ENCODE results near the gene GLIS2.

GLIS2 gene

GRCh38 chr16:4313563-4314531 is 2.0 kb upstream of the GLIS2 start:
- Histone ChIP-seq H3K4me1 (ENCODE audit: control insufficient read depth, insufficient read depth, low read length, poor library complexity, severe bottlenecking) (peaks cover 34% of the 10 kb centered on the region), H3K27ac (ENCODE audit: low read depth, low read length, severe bottlenecking) (no peak overlapping the region), H3K4me3 (ENCODE audit: extremely low read depth, insufficient read depth, low read length, poor library complexity, severe bottlenecking) (no peak overlapping the region), H3K9me3 (ENCODE audit: control insufficient read depth, low read length) (no peaks in the 10 kb centered on the region), H3K36me3 (ENCODE audit: control insufficient read depth, insufficient read depth, low read length) (no peaks in the 10 kb centered on the region)
- 21 to 29% methylated on average over 26 to 31 of the region's 43 CpGs for WGBS, 2 experiments (ENCODE audit: insufficient coverage in 2 of 2)

GRCh38 chr16:4314532-4315185 is 1.2 kb upstream of the GLIS2 start:
- WGBS, 2 experiments (ENCODE audit: insufficient coverage in 2 of 2), result 3 to 5% methylated on average over 28 to 31 of the region's 33 CpGs
- Histone ChIP-seq H3K9me3 (ENCODE audit: control insufficient read depth, low read length) (no peaks in the 10 kb centered on the region), H3K27ac (ENCODE audit: low read depth, low read length, severe bottlenecking) (no peak overlapping the region), H3K4me1 (ENCODE audit: control insufficient read depth, insufficient read depth, low read length, poor library complexity, severe bottlenecking) (peaks cover 37% of the 10 kb centered on the region), H3K36me3 (ENCODE audit: control insufficient read depth, insufficient read depth, low read length) (no peaks in the 10 kb centered on the region), H3K4me3 (ENCODE audit: extremely low read depth, insufficient read depth, low read length, poor library complexity, severe bottlenecking) (peak overlapping the region; percentile 52)

- 0 to 1% methylated on average over 33 to 57 of the region's 93 CpGs for WGBS, 2 experiments (ENCODE audit: insufficient coverage in 2 of 2)
- no peaks in the 10 kb centered on the region for H3K9me3 ChIP-seq (ENCODE audit: control insufficient read depth, low read length)
- no peak overlapping the region for H3K27ac ChIP-seq (ENCODE audit: low read depth, low read length, severe bottlenecking)
- H3K4me1 ChIP-seq (ENCODE audit: control insufficient read depth, insufficient read depth, low read length, poor library complexity, severe bottlenecking), result peaks cover 40% of the 10 kb centered on the region
- H3K4me3 ChIP-seq (ENCODE audit: extremely low read depth, insufficient read depth, low read length, poor library complexity, severe bottlenecking), result peak overlapping the region; percentile 67
- no peaks in the 10 kb centered on the region for H3K36me3 ChIP-seq (ENCODE audit: control insufficient read depth, insufficient read depth, low read length)
These were observed 419 bp downstream of the GLIS2 start for GRCh38 chr16:4316108-4316863.

DNA sequence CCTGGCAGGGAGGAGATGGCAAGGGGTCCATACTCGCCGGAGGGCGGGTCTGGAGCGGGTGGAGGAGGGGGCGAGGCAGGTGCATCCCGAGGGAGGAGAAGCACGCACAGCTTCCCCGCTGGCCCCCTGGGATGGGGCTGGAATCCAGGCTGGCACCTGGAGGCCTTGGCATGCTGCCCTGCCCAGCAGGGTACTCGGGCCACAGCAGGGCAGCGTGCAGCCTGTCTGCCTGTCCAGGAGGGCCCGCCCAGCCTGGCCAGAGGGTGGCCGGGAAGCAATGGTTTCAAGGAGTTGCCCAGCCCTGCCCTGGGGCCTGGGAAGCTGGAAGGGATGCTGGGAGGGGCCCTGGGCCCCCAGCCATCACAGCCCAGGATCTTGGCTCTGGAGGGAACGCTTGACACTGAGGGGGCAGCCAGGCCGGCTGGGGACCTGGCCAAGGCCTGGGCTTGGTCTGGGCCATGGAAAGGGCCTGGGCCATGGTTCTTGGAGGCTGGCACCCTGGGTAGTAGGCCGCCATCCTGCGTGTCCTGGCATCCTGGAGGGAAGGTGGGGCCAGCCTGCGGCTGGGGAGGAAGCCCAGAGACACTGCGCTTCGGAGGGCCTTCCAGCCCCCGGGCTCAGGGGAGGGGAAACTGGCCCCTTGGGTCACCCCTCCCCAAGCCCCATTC is 1.1 kb downstream of the GLIS2 start:
- H3K27ac ChIP-seq (ENCODE audit: low read depth, low read length, severe bottlenecking), result no peak overlapping the region

DNA sequence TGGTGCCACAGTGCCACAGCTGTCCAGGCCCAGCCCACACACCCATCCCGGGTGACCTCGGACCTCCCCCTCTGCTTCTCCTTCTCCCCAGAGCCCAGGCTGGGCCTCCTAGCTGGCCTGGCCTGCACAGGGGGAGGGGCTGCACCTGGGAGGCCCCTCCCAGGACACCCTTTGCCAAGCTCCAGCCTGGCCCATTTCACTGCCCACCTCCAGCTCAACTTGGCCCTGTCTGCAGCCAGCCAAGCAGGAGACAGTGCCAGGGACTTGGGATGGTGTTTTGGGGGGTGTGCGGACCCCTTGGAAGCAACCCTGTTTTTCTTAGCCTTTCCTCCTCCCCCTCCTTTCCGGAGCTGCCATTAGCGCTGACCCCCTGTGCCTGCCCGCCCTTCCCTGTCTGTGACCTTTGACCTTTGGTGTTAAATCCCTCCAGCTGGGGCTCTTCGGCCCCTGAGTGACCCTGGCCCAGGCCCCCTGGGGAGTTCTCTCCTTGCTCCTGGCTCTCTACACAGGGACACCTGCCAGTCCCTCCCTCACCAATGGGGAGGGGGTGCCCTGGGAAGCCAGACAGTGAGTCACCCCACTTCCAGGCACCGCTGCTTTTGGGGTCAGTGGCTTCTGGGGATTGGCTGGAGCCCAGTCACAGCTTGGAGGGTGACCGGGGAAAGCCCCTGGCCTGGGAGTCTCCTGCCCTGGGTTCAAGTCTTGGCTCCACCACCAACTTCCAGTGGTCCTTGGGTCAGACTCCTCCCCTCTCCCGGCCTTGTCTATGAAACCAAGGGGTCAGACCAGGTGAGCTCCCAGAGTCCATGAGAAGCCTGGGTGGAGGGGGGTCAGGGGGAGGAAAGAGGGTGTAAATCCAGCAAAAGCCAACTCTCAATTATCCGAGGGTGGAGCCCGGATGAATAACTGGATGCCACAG is 1.9 kb downstream of the GLIS2 start:
- Histone ChIP-seq H3K9me3 (ENCODE audit: control insufficient read depth, low read length) (no peaks in the 10 kb centered on the region), H3K27ac (ENCODE audit: low read depth, low read length, severe bottlenecking) (no peak overlapping the region), H3K4me3 (ENCODE audit: extremely low read depth, insufficient read depth, low read length, poor library complexity, severe bottlenecking) (peak overlapping the region; percentile 67), H3K36me3 (ENCODE audit: control insufficient read depth, insufficient read depth, low read length) (no peaks in the 10 kb centered on the region), H3K4me1 (ENCODE audit: control insufficient read depth, insufficient read depth, low read length, poor library complexity, severe bottlenecking) (peaks cover 40% of the 10 kb centered on the region)
- WGBS, 2 experiments (ENCODE audit: insufficient coverage in 2 of 2), result 67 to 89% methylated on average over 7 to 10 of the region's 12 CpGs

More for the DNA sequence above, 1.1 kb downstream of the GLIS2 start:
- H3K36me3 ChIP-seq (ENCODE audit: control insufficient read depth, insufficient read depth, low read length), result no peaks in the 10 kb centered on the region
- H3K4me3 ChIP-seq (ENCODE audit: extremely low read depth, insufficient read depth, low read length, poor library complexity, severe bottlenecking), result peak overlapping the region; percentile 67
- H3K4me1 ChIP-seq (ENCODE audit: control insufficient read depth, insufficient read depth, low read length, poor library complexity, severe bottlenecking), result peaks cover 40% of the 10 kb centered on the region
- WGBS, 2 experiments (ENCODE audit: insufficient coverage in 2 of 2), result 28 to 42% methylated on average over 17 to 19 of the region's 20 CpGs
- no peaks in the 10 kb centered on the region for H3K9me3 ChIP-seq (ENCODE audit: control insufficient read depth, low read length)

GRCh38 chr16:4318451-4318910 is 2.6 kb downstream of the GLIS2 start:
- Histone ChIP-seq H3K4me3 (ENCODE audit: extremely low read depth, insufficient read depth, low read length, poor library complexity, severe bottlenecking) (no peak overlapping the region), H3K27ac (ENCODE audit: low read depth, low read length, severe bottlenecking) (no peak overlapping the region), H3K9me3 (ENCODE audit: control insufficient read depth, low read length) (no peaks in the 10 kb centered on the region), H3K36me3 (ENCODE audit: control insufficient read depth, insufficient read depth, low read length) (no peaks in the 10 kb centered on the region), H3K4me1 (ENCODE audit: control insufficient read depth, insufficient read depth, low read length, poor library complexity, severe bottlenecking) (peaks cover 46% of the 10 kb centered on the region)
- 63 to 87% methylated on average over 6 to 7 of the region's 13 CpGs for WGBS, 2 experiments (ENCODE audit: insufficient coverage in 2 of 2)

- H3K4me3 ChIP-seq (ENCODE audit: extremely low read depth, insufficient read depth, low read length, poor library complexity, severe bottlenecking), result no peak overlapping the region
- peaks cover 51% of the 10 kb centered on the region for H3K4me1 ChIP-seq (ENCODE audit: control insufficient read depth, insufficient read depth, low read length, poor library complexity, severe bottlenecking)
- H3K27ac ChIP-seq (ENCODE audit: low read depth, low read length, severe bottlenecking), result no peak overlapping the region
- no peaks in the 10 kb centered on the region for H3K36me3 ChIP-seq (ENCODE audit: control insufficient read depth, insufficient read depth, low read length)
- WGBS, 2 experiments (ENCODE audit: insufficient coverage in 2 of 2), result 85 to 89% methylated on average over 2 to 3 of the region's 5 CpGs
- no peaks in the 10 kb centered on the region for H3K9me3 ChIP-seq (ENCODE audit: control insufficient read depth, low read length)
These were observed 3.1 kb downstream of the GLIS2 start for GRCh38 chr16:4318967-4319366.

- H3K9me3 ChIP-seq (ENCODE audit: control insufficient read depth, low read length), result no peaks in the 10 kb centered on the region
- no peak overlapping the region for H3K27ac ChIP-seq (ENCODE audit: low read depth, low read length, severe bottlenecking)
These were observed 3.9 kb downstream of the GLIS2 start for GRCh38 chr16:4319454-4320421.

More at GRCh38 chr16:4319454-4320421, 3.9 kb downstream of the GLIS2 start:
- H3K36me3 ChIP-seq (ENCODE audit: control insufficient read depth, insufficient read depth, low read length), result no peaks in the 10 kb centered on the region
- H3K4me1 ChIP-seq (ENCODE audit: control insufficient read depth, insufficient read depth, low read length, poor library complexity, severe bottlenecking), result peaks cover 57% of the 10 kb centered on the region
- no peak overlapping the region for H3K4me3 ChIP-seq (ENCODE audit: extremely low read depth, insufficient read depth, low read length, poor library complexity, severe bottlenecking)
- WGBS, 2 experiments (ENCODE audit: insufficient coverage in 2 of 2), result 88 to 92% methylated on average over 28 to 31 of the region's 37 CpGs

All from mesodermal cell (in vitro differentiated cells).